Stimulated activated memory B cell treated with anti-CD40 and anti-IgM and Interleukin-4, amounts not matched to agents 10 μg/mL and 1 μg/mL and 100 μg/mL, for 72 hours (primary cell): ENCODE results near the gene CCDC124.
A peak's percentile ranks its signal among the peaks of the same experiment; 100 is the strongest.
"Not testable (repeated sequence)": the region's sequence is repeated elsewhere in the genome, so short reads cannot be mapped to it uniquely, and the experiment has no call there.

Experiments
- ATAC-seq: fragments of 150-1000 bp; cut with Tn5 transposase; 2 replicates; pipeline ENCODE4 v1.10.0; 2021
- H3K27ac Mint-ChIP-seq: one replicate; pipeline ENCODE4 v1.8.0; 2022; ENCODE audit warnings: mild to moderate bottlenecking, mixed read lengths
- H3K27me3 Mint-ChIP-seq: one replicate; pipeline ENCODE4 v1.8.0; 2022; ENCODE audit warnings: mixed read lengths
- H3K36me3 Mint-ChIP-seq: one replicate; pipeline ENCODE4 v1.8.0; 2022; ENCODE audit warnings: mixed read lengths
- H3K4me1 Mint-ChIP-seq: one replicate; pipeline ENCODE4 v1.8.0; 2022; ENCODE audit warnings: mixed read lengths
- H3K4me3 Mint-ChIP-seq: one replicate; pipeline ENCODE4 v1.8.0; 2022; ENCODE audit warnings: mild to moderate bottlenecking, moderate library complexity, mixed read lengths
- H3K9me3 Mint-ChIP-seq: one replicate; pipeline ENCODE4 v1.8.0; 2022; ENCODE audit warnings: mixed read lengths

Gene CCDC124

GRCh38 chr19:17981611-17982010, 48.8 kb downstream of the CCDC124 start:
- Mint-ChIP-seq H3K36me3 (no peaks in the 10 kb centered on the region), H3K9me3 (no peaks in the 10 kb centered on the region), H3K4me3 (no peak overlapping the region), H3K27me3 (peaks cover 25% of the 10 kb centered on the region), H3K4me1 (peaks cover 17% of the 10 kb centered on the region), H3K27ac (no peak overlapping the region)
- ATAC-seq = no peak

GRCh38 chr19:17982430-17982829, 49.6 kb downstream of the CCDC124 start:
- Mint-ChIP-seq H3K4me1 (peaks cover 17% of the 10 kb centered on the region), H3K4me3 (no peak overlapping the region), H3K27ac (peak overlapping the region; percentile 33), H3K27me3 (peaks cover 25% of the 10 kb centered on the region), H3K9me3 (no peaks in the 10 kb centered on the region), H3K36me3 (no peaks in the 10 kb centered on the region)
- no peak for ATAC-seq

GRCh38 chr19:17985037-17985818, 52.4 kb downstream of the CCDC124 start:
- Mint-ChIP-seq H3K4me3 (no peak overlapping the region), H3K9me3 (no peaks in the 10 kb centered on the region), H3K36me3 (no peaks in the 10 kb centered on the region), H3K4me1 (peaks cover 7% of the 10 kb centered on the region), H3K27ac (no peak overlapping the region), H3K27me3 (peaks cover 25% of the 10 kb centered on the region)
- no peak for ATAC-seq

- H3K4me1 Mint-ChIP-seq, H3K27ac Mint-ChIP-seq, H3K9me3 Mint-ChIP-seq, H3K36me3 Mint-ChIP-seq, ATAC-seq, H3K4me3 Mint-ChIP-seq: not testable (repeated sequence)
- H3K27me3 Mint-ChIP-seq = peaks cover 25% of the 10 kb centered on the region
Observed at GRCh38 chr19:17986569-17986968, 53.8 kb downstream of the CCDC124 start.

GRCh38 chr19:17988161-17988560, 55.3 kb downstream of the CCDC124 start:
- ATAC-seq = no peak
- Mint-ChIP-seq H3K27me3 (peaks cover 16% of the 10 kb centered on the region), H3K36me3 (no peaks in the 10 kb centered on the region), H3K4me3 (no peak overlapping the region), H3K27ac (no peak overlapping the region), H3K9me3 (no peaks in the 10 kb centered on the region), H3K4me1 (no peaks in the 10 kb centered on the region)

GRCh38 chr19:17989425-17990094, 56.7 kb downstream of the CCDC124 start:
- H3K4me1 Mint-ChIP-seq = no peaks in the 10 kb centered on the region

GRCh38 chr19:17993076-17993813, 60.4 kb downstream of the CCDC124 start:
- ATAC-seq = no peak
- H3K27me3 Mint-ChIP-seq = no peaks in the 10 kb centered on the region
- H3K4me1 Mint-ChIP-seq = peaks cover 15% of the 10 kb centered on the region
- no peaks in the 10 kb centered on the region for H3K9me3 Mint-ChIP-seq
- no peaks in the 10 kb centered on the region for H3K36me3 Mint-ChIP-seq
- H3K4me3 Mint-ChIP-seq = no peak overlapping the region
- no peak overlapping the region for H3K27ac Mint-ChIP-seq

More at GRCh38 chr19:17989425-17990094, 56.7 kb downstream of the CCDC124 start:
- Mint-ChIP-seq H3K36me3 (no peaks in the 10 kb centered on the region), H3K9me3 (no peaks in the 10 kb centered on the region), H3K27me3 (peaks cover 14% of the 10 kb centered on the region), H3K27ac (no peak overlapping the region), H3K4me3 (no peak overlapping the region)
- no peak for ATAC-seq
